HG02610 (cell line): ENCODE results near the gene DHRSX.
"Not testable (repeated sequence)": the region's sequence is repeated elsewhere in the genome, so short reads cannot be mapped to it uniquely, and the experiment has no call there.

Source experiments
- ATAC-seq: cut with Tn5 transposase; IDR thresholded peaks from one replicate; pipeline ENCODE4 v1.9.1; 2021; ENCODE audit warnings: mild to moderate bottlenecking, moderate library complexity; ENCODE audit not compliant: unreplicated experiment

Gene DHRSX

GRCh38 chrX:2226906-2227656 lies 273.7 kb downstream of the DHRSX start:
- no peak for ATAC-seq

GRCh38 chrX:2226182-2226581 lies 274.6 kb downstream of the DHRSX start:
- ATAC-seq: no peak

GRCh38 chrX:2224597-2225235 lies 276.1 kb downstream of the DHRSX start:
- no peak for ATAC-seq

GRCh38 chrX:2224161-2224560 lies 276.6 kb downstream of the DHRSX start:
- no peak for ATAC-seq

- no peak for ATAC-seq
These were observed 279.8 kb downstream of the DHRSX start for GRCh38 chrX:2220829-2221567.

- no peak for ATAC-seq
These were observed 280.5 kb downstream of the DHRSX start for GRCh38 chrX:2220296-2220695.

GRCh38 chrX:2214138-2214823 lies 286.5 kb downstream of the DHRSX start:
- not testable (repeated sequence) for ATAC-seq

- not testable (repeated sequence) for ATAC-seq
These were observed 289.1 kb downstream of the DHRSX start for GRCh38 chrX:2211667-2212066.

GRCh38 chrX:2193273-2193592 lies 307.5 kb downstream of the DHRSX start:
- ATAC-seq: no peak

- no peak for ATAC-seq
These were observed 308.0 kb downstream of the DHRSX start for GRCh38 chrX:2192584-2193272.

GRCh38 chrX:2188840-2189239 lies 311.9 kb downstream of the DHRSX start:
- ATAC-seq: no peak

GRCh38 chrX:2188330-2188792 lies 312.4 kb downstream of the DHRSX start:
- no peak for ATAC-seq

GRCh38 chrX:2187352-2188115 lies 313.2 kb downstream of the DHRSX start:
- ATAC-seq: no peak

- ATAC-seq: no peak
These were observed 315.3 kb downstream of the DHRSX start for GRCh38 chrX:2185341-2186082.

GRCh38 chrX:2184089-2184488 lies 316.7 kb downstream of the DHRSX start:
- ATAC-seq: no peak

GRCh38 chrX:2183193-2183725 lies 317.5 kb downstream of the DHRSX start:
- no peak for ATAC-seq

GRCh38 chrX:2177541-2177940 lies 323.2 kb downstream of the DHRSX start:
- no peak for ATAC-seq

- no peak for ATAC-seq
These were observed 324.0 kb downstream of the DHRSX start for GRCh38 chrX:2176733-2177132.

GRCh38 chrX:2176274-2176673 lies 324.5 kb downstream of the DHRSX start:
- no peak for ATAC-seq
